Neuronal stem cell (in vitro differentiated cells): Measurements from ENCODE around the gene APBA1.

Experiments used
- DNase-seq: peaks from one replicate; pipeline ENCODE4 v3.0.0-alpha.2; 2013; ENCODE audit warnings: low spot score
- H2AFZ ChIP-seq: one replicate; pipeline ENCODE4 v1.6.1; 2013; ENCODE audit warnings: mild to moderate bottlenecking, low read length, inconsistent platforms
- H2AK5ac ChIP-seq: 2 replicates; pipeline ENCODE4 v1.6.1; 2013; ENCODE audit warnings: low read depth, mild to moderate bottlenecking, inconsistent platforms, low read length, moderate library complexity, mixed read lengths
- H2BK120ac ChIP-seq: 2 replicates; pipeline ENCODE4 v1.6.1; 2013; ENCODE audit warnings: low read depth, mild to moderate bottlenecking, inconsistent platforms, low read length, moderate library complexity, mixed read lengths
- H2BK12ac ChIP-seq: one replicate; pipeline ENCODE4 v1.6.1; 2013; ENCODE audit warnings: low read length, inconsistent platforms
- H2BK15ac ChIP-seq: 2 replicates; pipeline ENCODE4 v1.6.1; 2013; ENCODE audit warnings: mild to moderate bottlenecking, low read length, inconsistent platforms, mixed read lengths
- H2BK5ac ChIP-seq: one replicate; pipeline ENCODE4 v1.6.1; 2013; ENCODE audit warnings: inconsistent platforms, mild to moderate bottlenecking, low read length, moderate library complexity
- H3K14ac ChIP-seq: one replicate; pipeline ENCODE4 v1.6.1; 2013; ENCODE audit warnings: low read length, inconsistent platforms
- H3K18ac ChIP-seq: 2 replicates; pipeline ENCODE4 v1.6.1; 2013; ENCODE audit warnings: low read length, inconsistent platforms
- H3K23ac ChIP-seq: 2 replicates; pipeline ENCODE4 v1.6.1; 2013; ENCODE audit warnings: low read depth, mild to moderate bottlenecking, mixed read lengths, low read length, inconsistent platforms; ENCODE audit not compliant: poor library complexity
- H3K27ac ChIP-seq: replicated peaks from 3 replicates; pipeline ENCODE4 v1.5.1; 2013; ENCODE audit warnings: low read length, inconsistent platforms
- H3K27me3 ChIP-seq, 3 experiments: 2 replicates each; pipeline ENCODE4 v1.6.1; 2013; ENCODE audit warnings: low read length in 3 of 3, mild to moderate bottlenecking in 2 of 3, inconsistent platforms in 1 of 3, low read depth in 1 of 3, mixed read lengths in 1 of 3, moderate library complexity in 1 of 3; ENCODE audit not compliant: control insufficient read depth in 3 of 3, insufficient read depth in 3 of 3
- H3K36me3 ChIP-seq, 2 donors: replicated peaks in 1 of 2; 2 replicates each; pipeline ENCODE4 v1.6.1; 2013; ENCODE audit warnings: low read length in 2 of 2; ENCODE audit not compliant: control insufficient read depth in 2 of 2, insufficient read depth in 2 of 2
- H3K4ac ChIP-seq: 2 replicates; pipeline ENCODE4 v1.6.1; 2013; ENCODE audit warnings: inconsistent platforms, mild to moderate bottlenecking, low read length, moderate library complexity
- H3K4me1 ChIP-seq, 2 donors: 1 replicate in 1 of 2; 2 replicates in 1 of 2; pipeline ENCODE4 v1.6.1; 2013; ENCODE audit warnings: low read length in 2 of 2, low read depth in 1 of 2; ENCODE audit not compliant: control insufficient read depth in 2 of 2, insufficient read depth in 1 of 2
- H3K4me2 ChIP-seq: one replicate; pipeline ENCODE4 v1.6.1; 2013; ENCODE audit warnings: mild to moderate bottlenecking, low read length, inconsistent platforms; ENCODE audit not compliant: insufficient read depth, poor library complexity, severe bottlenecking
- H3K4me3 ChIP-seq, 2 donors: 2 replicates each; pipeline ENCODE4 v1.5.1; 2013; ENCODE audit warnings: low read length in 2 of 2, mild to moderate bottlenecking in 2 of 2, inconsistent platforms in 1 of 2, moderate library complexity in 1 of 2
- H3K79me1 ChIP-seq: one replicate; pipeline ENCODE4 v1.6.1; 2013; ENCODE audit warnings: low read depth, mild to moderate bottlenecking, inconsistent platforms, low read length, moderate library complexity
- H3K9ac ChIP-seq: one replicate; pipeline ENCODE4 v1.6.1; 2013; ENCODE audit warnings: mild to moderate bottlenecking, low read depth, low read length, inconsistent platforms; ENCODE audit not compliant: poor library complexity
- H3K9me3 ChIP-seq, 2 donors: replicated peaks in 1 of 2; 2 replicates each; pipeline versions ENCODE3 to v1.6.1; 2013; ENCODE audit warnings: low read length in 2 of 2, mild to moderate bottlenecking in 2 of 2, inconsistent platforms in 1 of 2, low read depth in 1 of 2, mixed read lengths in 1 of 2, moderate library complexity in 1 of 2; ENCODE audit not compliant: control insufficient read depth in 2 of 2, insufficient read depth in 1 of 2
- H4K8ac ChIP-seq: one replicate; pipeline ENCODE4 v1.6.1; 2013; ENCODE audit warnings: low read depth, mild to moderate bottlenecking, inconsistent platforms, low read length, moderate library complexity
- H4K91ac ChIP-seq: one replicate; pipeline ENCODE4 v1.6.1; 2013; ENCODE audit warnings: low read length, low read depth, mild to moderate bottlenecking, inconsistent platforms; ENCODE audit not compliant: poor library complexity
- WGBS, 2 donors: extraction: QIAGEN DNeasy Blood & Tissue Kit; methylation state at CpG; one replicate each; pipeline ENCODE4 v1.1.7; 2013; ENCODE audit warnings: missing lambda C conversion rate in 2 of 2, mixed read lengths in 1 of 2; ENCODE audit not compliant: insufficient read length in 2 of 2, insufficient replicate concordance in 1 of 2; ENCODE audit errors: extremely low coverage in 2 of 2; 5-methylcytosine and 5-hydroxymethylcytosine counted together

The APBA1 gene

DNA sequence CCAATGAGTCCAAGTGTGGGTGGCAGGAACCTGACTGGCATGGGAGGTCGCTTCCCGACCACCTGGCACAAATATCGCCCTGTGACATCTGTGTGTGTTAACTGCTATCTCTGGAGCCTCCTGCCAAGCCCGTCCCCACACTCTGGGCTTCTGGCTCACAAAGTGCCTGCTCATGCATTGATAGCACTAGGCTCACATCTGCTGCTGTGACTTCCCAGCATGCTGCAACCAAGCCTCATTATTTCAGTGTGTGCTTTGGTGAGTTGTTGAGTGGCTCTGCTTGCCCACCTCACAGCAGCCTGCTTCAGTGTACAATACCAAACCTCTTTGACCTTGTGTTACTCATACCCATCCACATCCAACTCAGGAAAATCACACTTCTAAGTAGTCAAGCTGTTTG lies 139.8 kb downstream of the APBA1 start:
- Histone ChIP-seq H2AK5ac (no peak overlapping the region), H3K27ac (peak overlapping the region; percentile 11), H3K9me3 (no peaks in the 10 kb centered on the region), H3K9ac (no peak overlapping the region), H2BK120ac (no peak overlapping the region), H4K8ac (no peak overlapping the region), H4K91ac (no peak overlapping the region), H3K4me1 (peaks cover 0 to 10% of the 10 kb centered on the region in 2 donors), H3K4me2 (no peak overlapping the region), H2BK15ac (no peak overlapping the region), H3K36me3 (no peaks in the 10 kb centered on the region), H2BK12ac (no peak overlapping the region), H2AFZ (no peak overlapping the region), H3K4me3 (no peak overlapping the region), H2BK5ac (no peak overlapping the region), H3K23ac (no peak overlapping the region), H3K18ac (peak overlapping the region; percentile 0), H3K27me3 (peaks cover 0 to 22% (median 0%) of the 10 kb centered on the region in 3 experiments), H3K4ac (no peak overlapping the region), H3K79me1 (no peaks in the 10 kb centered on the region), H3K14ac (no peak overlapping the region)
- WGBS, 2 donors, result no CpG with 5 or more reads among the region's 4 CpGs
- DNase-seq, result no peak

- Histone ChIP-seq H4K91ac (no peak overlapping the region), H3K36me3 (no peaks in the 10 kb centered on the region), H2BK120ac (no peak overlapping the region), H2BK5ac (no peak overlapping the region), H3K23ac (no peak overlapping the region), H3K18ac (no peak overlapping the region), H3K4me1 (peaks cover 0 to 3% of the 10 kb centered on the region in 2 donors), H3K27ac (no peak overlapping the region), H2BK15ac (no peak overlapping the region), H2BK12ac (no peak overlapping the region), H3K9me3 (no peaks in the 10 kb centered on the region), H4K8ac (no peak overlapping the region), H3K4me3 (no peak overlapping the region), H3K4ac (no peak overlapping the region), H3K27me3 (peaks cover 0 to 4% (median 0%) of the 10 kb centered on the region in 3 experiments), H3K79me1 (no peaks in the 10 kb centered on the region), H3K9ac (no peak overlapping the region), H2AK5ac (no peak overlapping the region), H3K14ac (no peak overlapping the region), H3K4me2 (no peak overlapping the region), H2AFZ (no peak overlapping the region)
- DNase-seq, result no peak
- no CpG with 5 or more reads among the region's 1 CpG for WGBS, 2 donors
Measured at GRCh38 chr9:69527454-69527853, 144.7 kb downstream of the APBA1 start.

- Histone ChIP-seq H2AFZ (no peak overlapping the region), H2BK5ac (no peak overlapping the region), H3K23ac (no peak overlapping the region), H3K4ac (no peak overlapping the region), H2AK5ac (no peak overlapping the region), H3K9me3 (no peaks in the 10 kb centered on the region), H4K8ac (no peak overlapping the region), H3K14ac (no peak overlapping the region), H2BK15ac (no peak overlapping the region), H2BK120ac (no peak overlapping the region), H3K79me1 (no peaks in the 10 kb centered on the region), H4K91ac (no peak overlapping the region), H2BK12ac (no peak overlapping the region), H3K4me2 (no peak overlapping the region), H3K4me1 (no peaks in the 10 kb centered on the region), H3K27ac (no peak overlapping the region), H3K36me3 (no peaks in the 10 kb centered on the region), H3K18ac (no peak overlapping the region), H3K9ac (no peak overlapping the region), H3K27me3 (peaks cover 0 to 3% (median 0%) of the 10 kb centered on the region in 3 experiments), H3K4me3 (no peak overlapping the region)
- DNase-seq, result no peak
- no CpG with 5 or more reads among the region's 2 CpGs for WGBS, 2 donors
Measured at GRCh38 chr9:69526699-69527098, 145.5 kb downstream of the APBA1 start.

DNA sequence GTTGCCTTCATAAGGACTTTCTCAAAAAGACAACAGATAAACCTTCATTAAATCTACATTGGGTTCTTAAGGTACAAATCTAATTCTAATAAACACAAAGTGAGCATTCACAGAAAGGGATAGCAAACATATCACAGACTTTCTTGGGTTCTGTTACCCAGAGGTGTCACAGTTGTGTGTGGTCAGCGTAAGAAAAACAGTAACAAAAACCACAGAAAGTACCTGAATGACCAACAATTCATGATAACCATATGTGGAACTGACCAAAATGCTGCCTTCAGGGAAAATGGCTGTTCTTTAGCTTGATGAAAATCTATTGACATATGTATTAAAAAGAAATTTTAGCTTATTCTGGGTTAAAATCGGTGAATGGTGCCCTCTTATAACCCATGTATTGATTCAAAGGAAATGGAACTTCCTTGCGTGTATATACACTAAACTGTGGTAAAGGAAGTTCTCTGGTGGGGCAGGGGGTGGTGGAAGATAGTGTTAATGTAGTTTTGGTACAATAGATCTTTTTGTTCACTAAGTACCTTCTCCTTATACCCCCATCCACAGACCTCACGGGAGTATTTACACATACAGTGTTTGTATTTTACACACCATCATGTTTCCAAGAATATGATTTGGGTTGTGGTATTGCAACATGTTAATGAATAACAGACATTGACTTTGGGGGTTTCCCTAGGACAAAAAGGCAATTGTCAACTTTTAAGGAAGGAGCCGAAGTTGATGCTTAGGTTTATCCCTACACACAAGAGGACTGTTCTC lies 152.5 kb downstream of the APBA1 start:
- Histone ChIP-seq H3K9me3 (peaks cover 0 to 10% of the 10 kb centered on the region in 2 donors), H2BK15ac (no peak overlapping the region), H3K18ac (no peak overlapping the region), H3K27me3 (peaks cover 0 to 3% (median 0%) of the 10 kb centered on the region in 3 experiments), H4K8ac (no peak overlapping the region), H3K4me1 (peaks cover 0 to 2% of the 10 kb centered on the region in 2 donors), H2AFZ (no peak overlapping the region), H3K4me2 (no peak overlapping the region), H3K14ac (no peak overlapping the region), H3K4ac (no peak overlapping the region), H2AK5ac (no peak overlapping the region), H3K23ac (no peak overlapping the region), H3K36me3 (peaks cover 0 to 10% of the 10 kb centered on the region in 2 donors), H2BK12ac (no peak overlapping the region), H3K4me3 (no peak overlapping the region), H4K91ac (no peak overlapping the region), H3K9ac (no peak overlapping the region), H2BK120ac (no peak overlapping the region), H3K27ac (no peak overlapping the region), H2BK5ac (no peak overlapping the region), H3K79me1 (peaks cover 6% of the 10 kb centered on the region)
- DNase-seq, result no peak
- no CpG with 5 or more reads among the region's 5 CpGs for WGBS, 2 donors
